ENCODE measurements around the gene RNF44. TPM values are rescaled to one million over a fixed set of nuclear protein-coding genes. Genes with fewer than 3 reads are reported as not detected.

The RNF44 gene
- total and polyA plus RNA-seq, 2 of the 13 experiments (the other 11 are each of a cell fraction or from before 2014, with no cell fraction given) = 9.2 to 16.8 TPM

GRCh38 chr5:176530393-176530982 lies 6.7 kb downstream of the RNF44 start:
- peak; percentile 24 for TF ChIP-seq AGO2 (optimal IDR thresholded peaks at IDR 0.05; ENCODE audit: low read depth, low read length)
- no peak for TF ChIP-seq NFIC (IDR thresholded peaks at IDR 0.05; ENCODE audit: low read length)
- no peak for TF ChIP-seq SIN3A (IDR thresholded peaks at IDR 0.05; ENCODE audit: borderline replicate concordance, low read depth, low read length)
- TF ChIP-seq RFX3 (CRISPR knock-in tag; IDR thresholded peaks at IDR 0.05) = no peak
- TF ChIP-seq RBFOX2 (IDR thresholded peaks at IDR 0.05; ENCODE audit: low read depth, low read length) = peak; percentile 55; the same call in 1 of the 2 replicates
- no peak for TF ChIP-seq ZNF883 (CRISPR knock-in tag; IDR thresholded peaks at IDR 0.05; ENCODE audit: not compliant biosample characterization)
- no peak for TF ChIP-seq DMAP1 (CRISPR knock-in tag; IDR thresholded peaks at IDR 0.05)
- no peak for TF ChIP-seq ATF6 (CRISPR knock-in tag; conservative IDR thresholded peaks at IDR 0.05)
- no peak for TF ChIP-seq MEF2D (CRISPR knock-in tag; IDR thresholded peaks at IDR 0.05)
- no peak for TF ChIP-seq CEBPG (CRISPR knock-in tag; IDR thresholded peaks at IDR 0.05)
- no peak for TF ChIP-seq ZMYM3 (CRISPR knock-in tag; IDR thresholded peaks at IDR 0.05)
- TF ChIP-seq ZNF691 (CRISPR knock-in tag; IDR thresholded peaks at IDR 0.05; ENCODE audit: borderline replicate concordance, low read depth) = no peak
- TF ChIP-seq NFIB (CRISPR knock-in tag; IDR thresholded peaks at IDR 0.05; ENCODE audit: borderline replicate concordance) = no peak
- TF ChIP-seq ZNF720 (CRISPR knock-in tag; IDR thresholded peaks at IDR 0.05) = no peak
- Histone ChIP-seq H3K27ac (ENCODE audit: extremely low read length, insufficient read depth, low read length) (no peak overlapping the region), H2AFZ (ENCODE audit: low read length) (no peak overlapping the region), H3K27me3 (ENCODE audit: control insufficient read depth in 1 of 2, insufficient read depth in 2 of 2, low read length in 2 of 2) (no peaks in the 10 kb centered on the region; a peak in 1 of 5 replicates), H3K9me3 (ENCODE audit: low read length) (no peaks in the 10 kb centered on the region), H4K20me1 (ENCODE audit: insufficient read depth, low read length) (peaks cover 33% of the 10 kb centered on the region), H3K9ac (ENCODE audit: insufficient read depth, low read depth, low read length) (no peak overlapping the region), H3K4me2 (ENCODE audit: low read depth, low read length) (no peak overlapping the region), H3K36me3 (replicated peaks in 1 of 2; ENCODE audit: control insufficient read depth in 1 of 2, insufficient read depth in 2 of 2, low read length in 2 of 2) (peaks cover 24 to 50% of the 10 kb centered on the region in 2 experiments), H3K4me1 (ENCODE audit: insufficient read depth, low read length) (peaks cover 23% of the 10 kb centered on the region), H3K79me2 (ENCODE audit: insufficient read depth, low read length) (peaks cover 29% of the 10 kb centered on the region), H3K4me3 (replicated peaks in 1 of 3; ENCODE audit: insufficient read depth in 1 of 3, low read depth in 2 of 3, low read length in 3 of 3) (no peak overlapping the region)
- ATAC-seq (no peak), DNase-seq (ENCODE audit: low spot score) (no peak), FAIRE-seq (no peak)
- intact Hi-C loops (cut with micrococcal nuclease; ENCODE audit: unreplicated experiment) = no loop called here
- CTCF ChIA-PET (ENCODE audit: low intra/inter-chr PET ratio, low total read pairs) = no interaction called here
- WGBS (ENCODE audit: low lambda C conversion rate) = over 99% methylated on average over 20 of the region's 28 CpGs
- no TSS peak for BruUV-seq (replicated peaks)
- in situ Hi-C loops (cut with HindIII; ENCODE audit: extremely low pct_ligation_motif_present, low pct_unique_long_range_greater_than_20kb) = loop anchor here (25.0 kb wide), 1 partner anchor 832 kb away; the partner anchor contains the start of genes LMAN2 and RGS14
- POLR2A ChIA-PET = no interaction called here

All from HepG2 (cell line).